GM04503 (cell line): ENCODE results near the gene MTUS2.

ENCODE experiments used
- DNase-seq: peaks from one replicate; pipeline ENCODE4 v3.0.0-alpha.2; 2012; ENCODE audit warnings: low read depth

Gene MTUS2

DNA sequence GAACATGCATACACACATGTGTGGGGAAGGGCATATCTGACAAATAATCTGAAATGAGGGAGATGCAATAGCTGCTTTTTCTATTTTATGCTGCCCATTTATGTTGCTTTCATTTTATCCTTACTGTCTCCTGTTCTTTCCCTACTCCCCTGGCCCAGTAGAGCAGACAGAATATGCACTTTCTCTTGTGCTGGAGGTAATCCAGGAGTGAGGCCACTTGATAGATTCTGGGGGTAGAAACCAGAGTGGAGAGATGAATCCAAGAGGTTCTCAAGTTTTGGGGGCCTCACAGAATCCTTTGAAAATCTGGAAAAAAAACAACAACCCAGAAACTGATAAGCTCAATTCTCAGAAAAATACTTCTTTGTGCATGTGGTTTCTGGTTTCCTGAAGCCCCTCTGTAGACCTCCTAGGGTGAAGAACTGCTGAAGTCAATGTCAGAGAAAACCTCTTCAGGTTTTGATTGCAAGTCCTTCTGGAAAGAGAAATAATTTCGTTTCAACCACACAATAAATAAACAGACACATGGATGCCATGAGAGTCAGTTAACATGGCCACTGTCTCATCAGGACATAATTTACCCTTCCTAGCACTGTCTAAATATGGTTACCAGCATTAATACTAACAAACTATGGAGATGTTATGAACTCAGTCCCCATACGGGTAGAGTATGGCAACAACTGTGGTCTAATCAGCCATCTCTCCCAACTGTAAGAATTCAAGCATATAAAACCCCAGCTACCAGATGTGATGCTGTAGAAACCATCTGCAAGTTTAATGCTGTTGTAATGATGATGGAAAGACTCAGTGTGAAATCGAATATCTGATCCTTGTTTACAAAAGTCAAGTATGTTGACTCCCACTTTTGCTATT is 419.8 kb downstream of the MTUS2 start:
- no peak for DNase-seq

DNA sequence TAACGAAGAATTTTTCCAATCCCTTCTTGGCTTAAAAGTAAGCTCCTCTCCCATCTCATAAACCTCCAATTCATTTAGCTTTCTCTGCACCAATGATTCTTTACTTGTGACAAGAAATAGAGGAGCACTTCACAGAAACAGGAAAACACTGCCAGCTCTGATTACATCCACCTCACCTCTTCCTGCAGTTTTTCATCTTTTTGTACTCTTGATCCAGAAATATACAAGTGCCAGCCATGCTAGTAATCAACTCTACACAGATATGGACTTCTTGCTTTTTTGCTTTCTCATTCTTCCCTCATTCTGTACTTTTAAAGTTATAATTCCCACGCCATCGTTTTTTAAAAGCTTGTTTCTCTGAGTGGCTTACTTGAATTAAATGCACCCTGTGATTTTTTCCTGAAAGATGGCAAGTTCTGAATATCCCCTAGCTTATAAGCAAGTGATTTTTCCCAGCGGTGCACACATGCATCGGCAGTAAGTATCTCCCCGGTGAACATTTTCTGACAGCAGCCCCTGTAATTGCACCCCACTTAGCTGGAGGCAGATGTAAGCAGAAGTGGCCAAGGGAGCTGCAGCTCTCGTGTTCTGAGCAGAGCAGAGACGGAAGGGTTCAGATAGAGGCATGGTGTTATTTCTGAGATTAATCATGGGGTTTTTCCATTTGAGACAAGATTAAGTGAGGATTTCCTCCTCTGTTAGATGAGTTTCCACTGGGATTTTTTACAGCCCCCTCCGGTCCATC is 434.7 kb downstream of the MTUS2 start:
- DNase-seq = no peak

DNA sequence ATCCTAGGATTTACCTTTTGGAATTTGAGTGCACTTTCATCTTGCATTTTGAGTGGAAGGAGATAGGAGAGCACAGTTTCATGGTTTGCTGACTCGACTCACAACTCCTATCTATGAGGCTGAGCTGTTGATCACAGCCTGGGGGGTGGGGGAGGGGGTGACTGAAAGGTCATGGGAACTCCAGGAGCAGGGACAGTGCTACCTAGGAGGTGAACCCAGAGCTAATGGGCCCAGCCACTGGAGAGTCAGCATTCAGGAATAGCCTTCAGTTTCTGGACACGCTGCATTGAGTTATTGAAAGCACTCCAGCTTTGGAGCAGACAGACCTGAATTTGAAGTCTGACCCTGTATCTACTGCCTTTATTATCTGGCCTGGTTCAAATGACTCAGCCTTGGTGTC is 435.4 kb downstream of the MTUS2 start:
- no peak for DNase-seq

DNA sequence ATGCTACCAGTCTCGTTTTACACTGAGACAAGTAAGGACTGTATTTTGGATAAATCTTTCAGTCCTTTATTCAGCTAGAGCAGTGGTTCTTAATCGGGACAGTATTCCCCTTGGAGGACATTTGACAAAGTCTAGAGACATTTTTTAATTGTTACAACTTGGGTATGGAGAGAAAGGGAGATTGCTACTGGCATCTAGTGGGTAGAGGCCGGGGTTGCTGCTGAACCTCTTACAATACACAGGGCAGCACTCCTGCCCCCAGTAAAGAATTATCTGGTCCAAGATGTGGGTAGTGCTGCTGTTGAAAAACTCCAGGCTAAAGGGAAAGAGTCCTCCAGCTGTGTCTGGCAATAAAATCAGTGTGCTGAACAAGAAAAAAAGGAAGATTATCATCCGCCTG is 440.5 kb downstream of the MTUS2 start:
- no peak for DNase-seq

DNA sequence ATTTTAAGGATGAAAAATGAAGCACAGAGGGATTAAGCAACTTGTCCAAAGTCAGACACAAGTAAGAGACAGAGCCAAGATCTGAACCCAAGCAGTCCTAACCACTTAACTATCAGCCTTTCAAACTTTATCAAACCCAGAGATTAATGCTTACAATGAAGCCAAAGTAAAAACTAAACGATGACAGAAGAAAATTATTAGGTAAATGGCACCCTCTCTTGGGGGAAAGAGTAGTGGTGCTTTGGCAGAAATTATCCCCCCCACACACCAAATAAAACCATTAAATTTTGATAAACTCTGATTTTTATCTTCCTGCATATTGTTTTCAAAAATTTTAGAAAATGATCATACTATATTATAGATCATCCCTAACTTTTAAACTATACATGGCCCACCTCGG is 446.1 kb downstream of the MTUS2 start:
- DNase-seq = no peak

DNA sequence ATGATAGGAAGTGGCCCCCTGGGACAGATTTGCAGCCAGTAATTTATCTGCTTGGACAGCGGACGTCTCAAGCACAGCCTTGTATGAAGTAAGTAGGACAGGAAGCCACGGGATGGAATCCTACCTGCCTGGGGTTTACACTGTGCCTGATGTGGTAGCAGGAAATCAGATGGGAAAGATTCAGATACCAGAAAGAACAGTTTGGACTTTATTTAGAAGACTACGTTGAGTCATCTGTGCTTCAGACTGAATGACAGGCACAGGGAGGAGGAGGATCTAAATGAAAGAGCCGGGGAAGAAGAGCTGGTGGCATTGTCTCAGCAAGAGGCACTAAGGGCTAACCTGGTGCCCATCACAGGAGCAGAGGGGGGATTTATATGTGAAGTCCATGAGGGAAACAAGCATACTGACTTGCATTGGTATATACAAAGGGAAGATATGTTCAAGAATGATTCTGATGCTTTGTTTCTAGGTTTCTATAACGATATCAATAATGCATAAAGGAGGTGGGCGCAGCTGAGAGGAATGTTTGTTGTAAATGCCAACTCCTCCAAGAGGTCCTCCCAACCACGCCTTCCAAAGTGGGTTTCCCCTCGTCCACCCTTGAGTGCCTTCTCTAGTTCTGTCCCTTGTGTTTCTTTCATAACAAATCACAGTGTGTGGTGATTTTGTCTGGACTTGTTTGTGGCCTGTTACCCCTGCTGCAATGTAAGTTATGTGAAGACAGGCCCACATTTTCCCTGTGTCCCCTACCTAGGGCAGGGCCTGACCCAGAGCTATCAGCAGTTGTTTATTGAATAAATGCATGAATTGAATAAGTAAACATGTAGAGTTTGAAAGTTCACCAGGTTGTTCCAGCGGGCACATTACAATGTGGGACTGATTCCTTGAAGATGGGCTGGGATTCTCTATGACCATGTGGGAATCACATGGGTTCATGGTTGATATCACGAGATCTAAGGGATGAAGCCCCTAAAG is 446.9 kb downstream of the MTUS2 start:
- DNase-seq = no peak

DNA sequence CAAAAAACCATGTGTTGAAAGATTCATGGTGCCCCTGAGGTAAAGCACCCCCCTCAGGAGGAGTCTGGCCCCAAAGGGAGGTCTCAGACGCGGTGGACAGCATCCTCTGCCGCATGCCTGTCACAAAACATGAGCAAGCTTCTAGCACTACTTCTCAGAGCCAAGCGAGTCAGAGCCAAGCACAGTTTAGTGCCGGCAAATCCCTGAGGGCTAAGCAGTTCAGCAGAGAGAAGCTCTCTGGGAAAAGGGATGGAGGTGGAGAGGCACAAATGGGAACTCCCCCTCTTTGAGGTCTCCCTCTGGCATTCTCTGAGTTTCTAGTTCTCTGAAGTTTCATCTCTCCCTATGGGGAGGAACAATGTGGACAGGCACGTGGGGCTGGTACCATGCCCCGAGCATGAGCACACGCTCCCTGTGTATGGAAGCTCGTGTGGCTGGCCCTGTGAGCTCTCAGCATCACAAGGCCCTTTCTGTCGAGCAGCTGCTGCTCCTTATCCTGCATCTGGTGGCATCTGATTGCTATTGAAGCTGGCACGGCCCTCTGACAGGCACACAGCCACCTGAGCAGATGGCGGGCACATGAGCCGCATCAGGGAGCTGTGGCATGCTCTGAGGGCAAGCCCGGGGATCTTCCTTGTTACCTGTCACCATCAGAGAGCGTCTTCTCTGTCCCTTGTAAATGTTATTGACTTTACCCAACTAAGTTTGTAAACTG is 450.3 kb downstream of the MTUS2 start:
- DNase-seq = no peak

DNA sequence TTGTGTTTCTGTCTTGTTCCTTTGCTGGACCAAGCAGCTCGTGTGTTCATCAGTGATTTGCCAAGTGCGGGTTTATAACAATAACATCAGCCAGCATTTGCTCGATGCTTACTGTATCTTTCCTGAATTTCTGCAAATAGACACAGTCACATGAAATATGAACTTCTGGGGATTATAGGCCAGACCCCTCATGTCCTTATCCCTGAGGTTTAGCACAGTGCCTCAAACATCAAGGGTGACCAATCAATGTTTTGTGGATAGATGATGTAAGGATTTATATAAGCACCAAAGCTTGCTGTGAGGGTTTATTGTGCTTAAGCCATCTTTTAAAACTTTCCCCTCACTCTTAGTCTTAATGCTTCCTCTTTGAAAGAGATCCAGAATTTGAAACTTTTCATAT is 451.5 kb downstream of the MTUS2 start:
- DNase-seq = no peak

DNA sequence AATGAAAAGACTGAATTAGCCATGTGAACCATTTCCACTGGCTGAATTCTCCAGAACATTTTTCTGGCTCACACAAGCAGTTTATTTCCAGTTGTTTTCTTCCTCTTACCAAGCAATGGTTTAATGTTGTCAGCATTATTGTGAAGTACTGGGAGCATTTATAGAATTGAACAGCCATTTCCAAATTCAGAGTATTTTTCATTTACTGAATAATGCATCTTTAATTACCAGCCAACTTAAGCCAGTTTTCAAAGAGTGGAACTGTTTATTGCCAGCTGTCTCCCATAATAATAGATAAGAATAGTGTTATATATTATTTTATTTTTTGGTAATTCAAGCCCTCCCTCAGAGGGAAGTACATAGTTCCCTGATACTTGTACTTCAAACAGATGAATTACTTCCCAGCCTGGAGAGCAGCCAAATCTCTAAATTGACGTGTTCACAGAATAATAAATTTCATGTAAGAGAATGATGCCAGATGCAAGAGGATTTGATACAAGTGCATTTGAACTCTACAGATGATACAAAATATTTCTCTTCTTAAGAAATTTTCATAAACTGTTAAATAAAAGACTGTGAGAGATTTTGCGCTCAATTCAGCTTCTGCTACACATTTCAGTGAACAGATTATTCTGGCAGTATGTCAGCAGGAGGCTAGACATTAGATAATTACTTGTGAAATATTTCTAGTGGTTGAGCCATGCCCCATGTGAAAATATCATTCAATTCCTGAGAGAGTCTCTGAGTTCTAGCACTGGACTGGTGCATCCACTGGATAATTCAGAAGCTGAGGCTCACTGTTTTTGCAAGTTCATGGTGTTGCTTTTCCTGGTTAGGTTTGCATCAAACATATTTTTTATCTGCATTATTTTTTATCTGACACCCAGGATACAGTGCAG is 459.5 kb downstream of the MTUS2 start:
- DNase-seq = no peak

DNA sequence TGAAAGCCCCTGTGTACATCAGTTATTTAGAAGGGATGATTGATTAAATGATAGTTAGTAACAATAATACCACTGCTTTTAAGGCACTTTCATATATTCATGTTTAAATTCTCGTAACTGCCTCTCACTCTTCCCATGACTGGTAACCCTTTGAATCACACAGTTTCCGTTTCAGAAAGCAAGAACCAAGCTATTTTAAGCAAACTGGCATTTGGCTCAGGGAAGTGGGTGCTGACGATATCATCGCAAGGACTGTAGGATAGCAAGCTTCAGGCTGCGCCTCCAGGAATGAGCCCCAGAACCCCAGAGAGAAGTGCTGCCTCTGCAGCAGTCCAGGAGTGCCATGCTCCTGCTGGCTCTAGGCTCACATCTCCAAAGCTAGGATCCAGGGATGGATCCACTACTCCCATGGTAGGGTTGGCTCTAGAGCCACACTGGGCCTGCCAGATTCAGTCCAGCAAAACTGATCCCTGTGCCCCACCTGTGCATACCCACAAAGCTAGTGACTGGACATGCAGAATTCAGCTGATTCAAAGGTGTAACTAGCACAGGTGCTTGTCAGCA is 461.9 kb downstream of the MTUS2 start:
- no peak for DNase-seq

DNA sequence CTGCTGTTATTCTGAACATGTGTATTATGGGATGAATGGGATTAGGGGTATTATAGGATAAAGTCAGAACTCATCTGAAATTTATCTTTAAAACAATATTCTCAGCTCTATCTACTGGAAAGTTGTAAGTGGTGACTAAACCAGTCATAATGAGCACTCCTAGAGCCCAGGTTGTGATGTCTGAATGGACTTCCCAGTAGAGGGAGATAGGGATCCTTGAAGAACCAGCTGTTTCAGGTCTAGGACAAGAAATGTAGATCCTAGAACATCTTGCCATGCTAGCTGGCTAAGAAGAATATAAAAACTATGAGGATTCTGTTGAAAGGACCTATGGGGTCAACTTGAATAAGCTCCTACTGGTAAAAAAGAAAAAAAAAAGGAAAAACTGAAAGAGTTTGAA is 464.6 kb downstream of the MTUS2 start:
- no peak for DNase-seq

DNA sequence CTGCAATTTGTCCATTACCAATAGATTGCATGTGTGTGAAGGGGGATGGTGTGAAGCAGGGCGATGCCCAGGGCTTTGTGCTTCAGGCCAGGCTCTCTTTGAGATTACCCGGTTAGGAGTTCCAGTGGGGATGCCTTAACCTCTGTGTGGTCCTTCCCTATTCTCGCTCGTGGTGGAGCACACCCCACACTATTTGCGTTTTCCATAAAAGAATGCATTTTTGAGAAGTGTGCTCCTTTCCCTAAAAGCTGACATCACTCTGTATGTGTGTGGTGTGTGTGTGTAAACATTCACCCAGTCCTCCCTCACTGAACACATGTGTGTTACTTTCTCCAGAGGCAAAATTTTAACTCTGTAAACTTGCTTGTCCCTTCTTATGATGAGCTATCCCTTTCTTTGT is 467.1 kb downstream of the MTUS2 start:
- DNase-seq = no peak

DNA sequence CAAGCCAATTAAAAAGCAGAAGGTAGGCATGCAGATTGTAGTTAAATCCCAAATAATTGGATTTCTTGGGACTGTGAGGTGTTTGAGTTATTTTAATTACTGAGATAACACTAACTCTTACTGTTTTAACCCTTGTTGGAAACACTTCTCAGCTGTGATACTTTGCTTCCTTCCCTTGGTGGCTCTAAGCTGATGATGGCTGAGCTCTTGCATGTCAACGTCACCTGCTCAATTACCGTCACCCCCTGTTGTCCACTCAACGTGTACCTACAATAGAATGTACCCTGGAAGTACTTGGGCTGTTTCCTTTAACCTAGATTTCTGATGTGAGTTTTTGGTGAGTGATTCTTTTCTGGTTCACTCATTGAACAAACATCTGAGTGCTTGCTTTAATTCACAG is 471.9 kb downstream of the MTUS2 start:
- no peak for DNase-seq

DNA sequence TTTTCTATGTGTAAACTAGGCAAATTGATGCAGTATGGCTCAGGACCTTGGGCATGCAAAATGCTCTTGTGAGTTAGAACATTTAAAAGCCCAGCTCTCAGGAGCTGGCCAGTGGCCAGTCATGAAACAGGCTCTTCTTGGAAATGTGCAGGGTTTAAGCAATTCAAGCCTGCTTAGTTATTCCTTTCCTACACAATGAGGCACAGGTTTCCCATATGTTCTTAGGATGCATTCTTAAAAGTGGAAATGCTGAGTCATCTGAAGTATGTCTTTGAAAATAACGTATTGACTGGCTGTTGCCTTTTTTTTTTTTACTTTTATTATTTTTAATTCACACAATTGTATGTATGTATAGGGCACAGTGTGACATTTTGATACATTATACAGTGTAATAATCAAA is 474.7 kb downstream of the MTUS2 start:
- DNase-seq = no peak

DNA sequence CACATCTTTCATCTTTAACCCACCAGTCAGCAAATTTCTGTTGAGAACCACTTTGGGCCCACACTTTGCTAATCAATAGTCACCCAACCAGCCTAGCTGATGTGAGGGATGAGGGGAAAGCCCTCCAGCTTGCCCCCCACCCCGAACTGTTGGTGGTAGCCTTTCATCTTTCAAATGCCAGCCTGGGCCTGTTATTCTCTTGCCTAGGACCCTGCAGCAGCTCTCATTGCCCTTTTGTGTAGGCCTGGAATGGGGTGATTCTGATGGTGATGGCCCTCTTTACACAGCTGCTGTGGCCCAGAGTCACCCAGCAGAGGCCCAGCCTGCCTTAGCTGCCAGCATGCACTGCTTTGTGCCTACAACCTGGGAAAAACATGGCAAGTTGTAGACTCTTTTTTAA is 480.9 kb downstream of the MTUS2 start:
- DNase-seq = no peak

DNA sequence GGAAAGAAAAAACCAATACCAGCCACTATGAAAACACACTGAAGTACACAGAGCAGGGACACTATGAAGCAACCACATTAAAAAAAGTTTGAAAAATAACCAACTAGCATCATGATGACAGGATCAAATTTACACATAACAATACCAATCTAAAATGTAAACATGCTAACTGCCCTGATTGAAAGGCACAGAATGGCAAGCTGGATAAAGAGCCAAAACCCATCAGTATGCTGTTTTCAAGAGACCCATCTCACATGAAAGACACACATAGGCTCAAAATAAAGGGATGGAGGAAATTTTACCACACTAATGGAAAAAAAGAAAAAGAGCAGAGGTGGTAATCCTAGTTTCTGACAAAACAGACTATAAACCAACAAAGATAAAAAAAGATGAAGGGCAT is 484.0 kb downstream of the MTUS2 start:
- DNase-seq = no peak

DNA sequence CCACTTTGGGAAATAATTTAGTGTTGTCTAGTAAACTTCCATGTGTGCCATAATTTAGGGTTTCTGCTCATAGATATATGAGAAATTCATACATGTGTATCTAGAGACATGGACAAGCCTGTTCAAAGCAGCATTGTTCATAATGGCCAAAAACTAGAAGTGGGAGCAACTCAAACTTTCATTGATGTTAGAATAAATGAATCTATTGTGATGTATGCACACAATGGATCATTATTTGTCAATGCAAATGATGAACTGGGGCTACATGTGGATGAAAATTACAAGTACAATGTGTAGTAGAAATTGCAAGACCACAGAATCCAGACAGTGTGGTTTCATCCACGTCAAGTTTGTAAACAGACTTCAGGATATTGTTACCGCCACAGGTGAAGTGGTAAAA is 490.7 kb downstream of the MTUS2 start:
- DNase-seq = no peak

DNA sequence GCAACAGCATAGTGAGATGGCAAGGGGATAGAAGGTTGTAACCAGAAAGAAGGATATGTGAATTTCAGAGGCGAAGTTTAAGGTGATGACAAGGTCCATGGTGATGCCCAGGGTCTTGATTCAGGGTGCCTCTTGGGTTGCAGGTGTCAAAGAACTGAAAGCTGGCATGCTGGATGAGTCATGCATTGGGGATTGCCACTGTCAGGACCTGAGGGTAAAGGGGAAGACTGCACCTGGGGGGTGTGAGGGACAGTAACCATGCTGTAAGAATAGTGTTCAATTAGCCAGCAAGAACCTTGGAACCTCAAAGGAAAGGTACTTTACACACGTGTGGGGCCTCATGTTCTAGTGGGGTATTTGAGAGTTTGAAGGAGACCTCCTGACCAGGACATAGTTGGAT is 495.7 kb downstream of the MTUS2 start:
- DNase-seq = no peak

DNA sequence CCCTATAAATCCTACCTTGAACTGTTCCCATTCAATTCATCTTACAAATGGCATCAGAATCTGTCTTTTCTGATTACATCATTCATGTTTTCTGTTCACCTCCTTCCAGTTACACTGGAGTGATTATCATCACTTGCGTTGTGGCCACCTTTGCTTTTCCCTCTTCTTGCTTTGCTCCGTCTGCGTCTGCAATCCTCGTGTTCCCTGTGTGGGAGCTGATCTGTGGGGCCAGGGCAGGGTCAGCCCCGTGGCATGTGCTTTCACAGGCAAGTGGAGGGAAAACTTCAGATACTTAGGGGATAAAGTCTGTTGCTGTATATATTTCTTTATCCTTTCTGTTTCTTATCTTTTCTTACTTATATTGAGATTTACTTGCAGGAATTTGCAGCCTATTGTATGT is 497.7 kb downstream of the MTUS2 start:
- no peak for DNase-seq

DNA sequence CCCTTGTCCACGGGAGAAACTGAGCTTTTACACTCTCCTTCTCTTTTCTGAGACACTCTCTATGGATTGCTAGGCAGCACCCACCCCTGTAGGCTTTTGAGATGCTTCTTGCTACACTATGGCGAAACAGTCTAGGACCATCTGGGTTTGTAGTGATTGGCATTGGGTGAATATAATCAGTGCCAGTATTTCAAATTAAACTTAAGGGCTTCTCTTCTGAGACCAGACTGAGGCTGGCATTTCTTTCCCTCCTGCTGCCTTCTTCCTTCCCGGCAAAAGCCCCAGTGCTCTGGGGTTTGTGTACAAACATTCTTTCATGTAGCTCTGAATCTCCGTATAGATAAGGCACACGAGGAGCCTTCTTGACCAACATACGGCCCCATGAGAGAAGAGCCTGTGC is 498.6 kb downstream of the MTUS2 start:
- DNase-seq = no peak
